Activated CD8-positive, alpha-beta memory T cell treated with anti-CD3 and anti-CD28 coated beads for 48 hours (primary cell): ENCODE measurements around the gene SEC14L6.

Experiments
- DNase-seq, 3 experiments: peaks; one replicate each; pipeline ENCODE4 v3.0.0-alpha.2; 2020; ENCODE audit warnings: low read depth in 2 of 3, low spot score in 2 of 3

Gene SEC14L6

GRCh38 chr22:30537083-30537731 is 9.3 kb downstream of the SEC14L6 start:
- no peak for DNase-seq

GRCh38 chr22:30535182-30535581 is 11.4 kb downstream of the SEC14L6 start:
- no peak for DNase-seq

- DNase-seq = no peak
Observed at GRCh38 chr22:30531651-30532608, 14.6 kb downstream of the SEC14L6 start.

- no peak for DNase-seq
Observed at GRCh38 chr22:30526656-30527055, 19.9 kb downstream of the SEC14L6 start.

- DNase-seq = no peak
Observed at GRCh38 chr22:30523646-30524489, 22.7 kb downstream of the SEC14L6 start.

GRCh38 chr22:30521368-30522156 is 25.0 kb downstream of the SEC14L6 start:
- no peak for DNase-seq

GRCh38 chr22:30519842-30520425 is 26.6 kb downstream of the SEC14L6 start:
- no peak for DNase-seq

GRCh38 chr22:30516731-30517130 is 29.8 kb downstream of the SEC14L6 start:
- DNase-seq = no peak

- DNase-seq = no peak
Observed at GRCh38 chr22:30516273-30516672, 30.3 kb downstream of the SEC14L6 start.

GRCh38 chr22:30514252-30514651 is 32.3 kb downstream of the SEC14L6 start:
- DNase-seq = no peak

- no peak for DNase-seq
Observed at GRCh38 chr22:30513462-30513861, 33.1 kb downstream of the SEC14L6 start.

- no peak for DNase-seq
Observed at GRCh38 chr22:30511911-30512310, 34.6 kb downstream of the SEC14L6 start.

- DNase-seq = no peak
Observed at GRCh38 chr22:30511109-30511508, 35.4 kb downstream of the SEC14L6 start.

GRCh38 chr22:30508216-30508615 is 38.3 kb downstream of the SEC14L6 start:
- no peak for DNase-seq

- DNase-seq = no peak
Observed at GRCh38 chr22:30507670-30508069, 38.9 kb downstream of the SEC14L6 start.

- DNase-seq = no peak
Observed at GRCh38 chr22:30506507-30506968, 40.0 kb downstream of the SEC14L6 start.

- no peak for DNase-seq
Observed at GRCh38 chr22:30503551-30503950, 43.0 kb downstream of the SEC14L6 start.

GRCh38 chr22:30502911-30503310 is 43.6 kb downstream of the SEC14L6 start:
- DNase-seq = no peak

- DNase-seq = no peak
Observed at GRCh38 chr22:30502153-30502552, 44.4 kb downstream of the SEC14L6 start.

GRCh38 chr22:30500628-30501027 is 45.9 kb downstream of the SEC14L6 start:
- DNase-seq = no peak
